ENCODE data around the gene KRT34. TPM values are rescaled to one million over a fixed set of nuclear protein-coding genes. Genes with fewer than 3 reads are reported as not detected.

The KRT34 gene
- polyA plus RNA-seq, 1 donor from 2014 or later = not detected

DNA sequence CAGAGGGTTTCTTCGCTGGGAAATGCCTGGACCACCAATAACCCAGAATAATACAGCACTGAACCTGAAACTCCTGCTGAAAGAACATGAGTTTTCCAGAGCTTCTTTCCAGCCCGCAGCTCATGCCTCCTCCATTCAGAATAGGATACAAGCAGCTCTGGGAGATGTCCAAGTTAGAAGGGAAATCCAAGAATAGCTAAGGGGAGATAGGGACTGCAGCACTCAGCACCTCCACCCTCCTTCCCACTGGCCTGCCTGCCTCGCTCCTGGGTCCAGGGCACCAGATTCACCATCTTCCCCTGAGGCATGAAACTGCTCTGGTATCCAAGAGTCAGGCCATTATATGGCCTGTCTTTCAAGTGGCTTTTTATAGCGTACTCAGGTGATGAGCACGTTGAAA, 11.2 kb upstream of the KRT34 start:
- TF ChIP-seq REST (IDR thresholded peaks at IDR 0.05; ENCODE audit: borderline replicate concordance) (no peak), EP300 (conservative IDR thresholded peaks at IDR 0.05; ENCODE audit: poor library complexity, severe bottlenecking) (no peak), TAF1 (IDR thresholded peaks at IDR 0.05; ENCODE audit: low read depth) (no peak), MXI1 (conservative IDR thresholded peaks at IDR 0.05; ENCODE audit: poor library complexity, severe bottlenecking) (no peak), EZH2 (IDR thresholded peaks at IDR 0.05; ENCODE audit: borderline replicate concordance, insufficient read depth, low read length, poor library complexity, severe bottlenecking) (no peak), POLR2AphosphoS5 (IDR thresholded peaks at IDR 0.05) (no peak), RAD21 (conservative IDR thresholded peaks at IDR 0.05) (no peak), SMC3 (conservative IDR thresholded peaks at IDR 0.05; ENCODE audit: poor library complexity) (no peak)
- TF ChIP-seq, protein P1, sequence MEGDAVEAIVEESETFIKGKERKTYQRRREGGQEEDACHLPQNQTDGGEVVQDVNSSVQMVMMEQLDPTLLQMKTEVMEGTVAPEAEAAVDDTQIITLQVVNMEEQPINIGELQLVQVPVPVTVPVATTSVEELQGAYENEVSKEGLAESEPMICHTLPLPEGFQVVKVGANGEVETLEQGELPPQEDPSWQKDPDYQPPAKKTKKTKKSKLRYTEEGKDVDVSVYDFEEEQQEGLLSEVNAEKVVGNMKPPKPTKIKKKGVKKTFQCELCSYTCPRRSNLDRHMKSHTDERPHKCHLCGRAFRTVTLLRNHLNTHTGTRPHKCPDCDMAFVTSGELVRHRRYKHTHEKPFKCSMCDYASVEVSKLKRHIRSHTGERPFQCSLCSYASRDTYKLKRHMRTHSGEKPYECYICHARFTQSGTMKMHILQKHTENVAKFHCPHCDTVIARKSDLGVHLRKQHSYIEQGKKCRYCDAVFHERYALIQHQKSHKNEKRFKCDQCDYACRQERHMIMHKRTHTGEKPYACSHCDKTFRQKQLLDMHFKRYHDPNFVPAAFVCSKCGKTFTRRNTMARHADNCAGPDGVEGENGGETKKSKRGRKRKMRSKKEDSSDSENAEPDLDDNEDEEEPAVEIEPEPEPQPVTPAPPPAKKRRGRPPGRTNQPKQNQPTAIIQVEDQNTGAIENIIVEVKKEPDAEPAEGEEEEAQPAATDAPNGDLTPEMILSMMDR (IDR thresholded peaks at IDR 0.05; ENCODE audit: poor library complexity, severe bottlenecking) = no peak
- Histone ChIP-seq H3K36me3 (ENCODE audit: insufficient read depth, low read length) (no peaks in the 10 kb centered on the region), H3K79me2 (replicated peaks; ENCODE audit: insufficient read depth, low read length) (no peaks in the 10 kb centered on the region)

DNA sequence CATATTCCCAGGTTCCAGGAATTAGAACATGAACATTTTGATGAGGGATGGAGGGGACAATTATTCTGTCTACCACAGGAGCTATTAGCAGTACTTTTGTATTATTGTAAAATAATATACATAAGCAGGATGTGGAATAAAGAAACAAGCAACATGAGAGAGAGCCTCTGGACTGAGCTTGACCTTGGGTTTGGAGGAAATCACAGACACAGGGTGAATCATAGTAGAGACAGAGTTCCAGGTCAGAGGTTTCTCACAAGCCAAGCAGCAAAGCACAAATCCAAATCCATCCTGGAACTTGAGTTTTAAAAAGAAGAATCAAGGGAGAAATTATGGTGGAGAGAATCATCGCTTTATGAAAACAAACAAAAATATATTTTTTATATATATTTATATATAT, 10.2 kb upstream of the KRT34 start:
- Histone ChIP-seq H3F3A (ENCODE audit: insufficient read depth, low read length, poor library complexity, severe bottlenecking) (no peaks in the 10 kb centered on the region), H3K9me3 (ENCODE audit: low read length) (no peaks in the 10 kb centered on the region), H3K4me2 (ENCODE audit: low read length) (no peak overlapping the region), H3K79me2 (replicated peaks; ENCODE audit: insufficient read depth, low read length) (no peaks in the 10 kb centered on the region), H3K36me3 (ENCODE audit: insufficient read depth, low read length) (no peaks in the 10 kb centered on the region), H4K20me1 (ENCODE audit: insufficient read depth) (no peaks in the 10 kb centered on the region), H3K9ac (ENCODE audit: low read length) (no peak overlapping the region), H3K4me3 (ENCODE audit: low read length) (no peak overlapping the region), H3K27me3 (ENCODE audit: insufficient read depth, low read depth, low read length) (no peaks in the 10 kb centered on the region), H3K27ac (ENCODE audit: low read length) (no peak overlapping the region), H3K9me2 (ENCODE audit: insufficient read depth, low read length) (no peaks in the 10 kb centered on the region), H2AFZ (ENCODE audit: low read depth, low read length) (no peak overlapping the region)
- TF ChIP-seq, protein P1 (IDR thresholded peaks at IDR 0.05; ENCODE audit: poor library complexity, severe bottlenecking) = no peak
- TF ChIP-seq POLR2AphosphoS5 (IDR thresholded peaks at IDR 0.05) (no peak), EP300 (conservative IDR thresholded peaks at IDR 0.05; ENCODE audit: poor library complexity, severe bottlenecking) (no peak), SMC3 (conservative IDR thresholded peaks at IDR 0.05; ENCODE audit: poor library complexity) (no peak), EZH2 (IDR thresholded peaks at IDR 0.05; ENCODE audit: borderline replicate concordance, insufficient read depth, low read length, poor library complexity, severe bottlenecking) (no peak), MXI1 (conservative IDR thresholded peaks at IDR 0.05; ENCODE audit: poor library complexity, severe bottlenecking) (no peak), TAF1 (IDR thresholded peaks at IDR 0.05; ENCODE audit: low read depth) (no peak), RAD21 (conservative IDR thresholded peaks at IDR 0.05) (no peak), REST (IDR thresholded peaks at IDR 0.05; ENCODE audit: borderline replicate concordance) (no peak)

More for the DNA sequence above, 11.2 kb upstream of the KRT34 start:
- H2AFZ ChIP-seq (ENCODE audit: low read depth, low read length) = no peak overlapping the region
- no peaks in the 10 kb centered on the region for H3F3A ChIP-seq (ENCODE audit: insufficient read depth, low read length, poor library complexity, severe bottlenecking)
- no peak overlapping the region for H3K27ac ChIP-seq (ENCODE audit: low read length)
- H3K4me3 ChIP-seq (ENCODE audit: low read length) = no peak overlapping the region
- H4K20me1 ChIP-seq (ENCODE audit: insufficient read depth) = no peaks in the 10 kb centered on the region
- H3K4me2 ChIP-seq (ENCODE audit: low read length) = no peak overlapping the region
- no peaks in the 10 kb centered on the region for H3K27me3 ChIP-seq (ENCODE audit: insufficient read depth, low read depth, low read length)
- no peak overlapping the region for H3K9ac ChIP-seq (ENCODE audit: low read length)
- no peaks in the 10 kb centered on the region for H3K9me2 ChIP-seq (ENCODE audit: insufficient read depth, low read length)
- no peaks in the 10 kb centered on the region for H3K9me3 ChIP-seq (ENCODE audit: low read length)
